HK-2 (cell line): ENCODE data around the gene CYP1A2.
"Not testable (repeated sequence)": the region's sequence is repeated elsewhere in the genome, so short reads cannot be mapped to it uniquely, and the experiment has no call there.

Experiments used
- DNase-seq: peaks from one replicate; pipeline ENCODE4 v3.0.0-alpha.2; 2018; ENCODE audit not compliant: unreplicated experiment

The CYP1A2 gene

GRCh38 chr15:74776821-74777768 lies 28.4 kb downstream of the CYP1A2 start:
- DNase-seq, result no peak

- DNase-seq, result no peak
These were observed 29.3 kb downstream of the CYP1A2 start for GRCh38 chr15:74777769-74778598.

GRCh38 chr15:74778599-74778970 lies 29.9 kb downstream of the CYP1A2 start:
- no peak for DNase-seq

- no peak for DNase-seq
These were observed 30.6 kb downstream of the CYP1A2 start for GRCh38 chr15:74779162-74779648.

GRCh38 chr15:74780523-74781430 lies 32.1 kb downstream of the CYP1A2 start:
- DNase-seq, result no peak

- peak; percentile 53 for DNase-seq
These were observed 33.0 kb downstream of the CYP1A2 start, which contains the start of gene CSK for GRCh38 chr15:74781431-74782258. TSS of gene CSK (plus strand) at chr15:74782080. CDS start at chr15:74798298, 16,218 bp downstream.

- no peak for DNase-seq
These were observed 33.8 kb downstream of the CYP1A2 start for GRCh38 chr15:74782259-74783071.

GRCh38 chr15:74783072-74783807 lies 34.6 kb downstream of the CYP1A2 start:
- no peak for DNase-seq

- DNase-seq, result no peak
These were observed 35.1 kb downstream of the CYP1A2 start for GRCh38 chr15:74783808-74784175.

- DNase-seq, result no peak
These were observed 36.0 kb downstream of the CYP1A2 start for GRCh38 chr15:74784426-74785193.

GRCh38 chr15:74785194-74786032 lies 36.8 kb downstream of the CYP1A2 start:
- no peak for DNase-seq

- not testable (repeated sequence) for DNase-seq
These were observed 37.4 kb downstream of the CYP1A2 start for GRCh38 chr15:74786081-74786480.

GRCh38 chr15:74786551-74787165 lies 38.0 kb downstream of the CYP1A2 start:
- no peak for DNase-seq

GRCh38 chr15:74787251-74788041 lies 38.8 kb downstream of the CYP1A2 start:
- peak; percentile 34 for DNase-seq

- no peak for DNase-seq
These were observed 39.5 kb downstream of the CYP1A2 start for GRCh38 chr15:74788042-74788682.
